ENCODE results near the gene PAK2. TPM values are rescaled to one million over a fixed set of nuclear protein-coding genes. Genes with fewer than 3 reads are reported as not detected.

The PAK2 gene
- total RNA-seq, 2 experiments from 2014 or later: 24.5 to 95.6 TPM

- TF ChIP-seq CTCF (conservative IDR thresholded peaks at IDR 0.05; ENCODE audit: low read length) (no peak), EZH2phosphoT487 (IDR thresholded peaks at IDR 0.05; ENCODE audit: borderline replicate concordance, low read depth, low read length) (no peak)
- Histone ChIP-seq H3K9me3 (ENCODE audit: low read length) (no peaks in the 10 kb centered on the region), H3K4me1 (ENCODE audit: insufficient read depth, low read length, poor library complexity, severe bottlenecking) (no peaks in the 10 kb centered on the region), H2AFZ (ENCODE audit: low read length) (no peak overlapping the region), H4K20me1 (ENCODE audit: insufficient read depth, low read length) (no peaks in the 10 kb centered on the region), H3K27ac (ENCODE audit: low read depth, low read length, poor library complexity, severe bottlenecking) (no peak overlapping the region), H3K79me2 (ENCODE audit: insufficient read depth, low read depth, low read length) (no peaks in the 10 kb centered on the region), H3K4me3 (ENCODE audit: low read depth, low read length, poor library complexity, severe bottlenecking) (no peak overlapping the region), H3K4me2 (ENCODE audit: low read length) (no peak overlapping the region), H3K36me3 (ENCODE audit: insufficient read depth, low read length) (no peaks in the 10 kb centered on the region), H3K9me2 (ENCODE audit: insufficient read depth, low read length) (no peaks in the 10 kb centered on the region)
- intact Hi-C loops (cut with micrococcal nuclease; ENCODE audit: unreplicated experiment): no loop called here
- no peak for DNase-seq (ENCODE audit: low spot score)
- ChIA-PET CTCF (ENCODE audit: unreplicated experiment) (no interaction called here), POLR2A (interaction anchor here (0.6 kb wide), 1 partner anchor 1152 kb away, joined by 4 read pairs; no protein-coding TSS in a partner anchor)
- BruUV-seq (replicated peaks): no TSS peak
Measured at GRCh38 chr3:196695849-196696226, 43.8 kb upstream of the PAK2 start.

- H3K36me3 ChIP-seq (ENCODE audit: insufficient read depth, low read length): no peaks in the 10 kb centered on the region
- H2AFZ ChIP-seq (ENCODE audit: low read length): no peak overlapping the region
- no TSS peak for BruUV-seq (replicated peaks)
- H3K4me1 ChIP-seq (ENCODE audit: insufficient read depth, low read length, poor library complexity, severe bottlenecking): no peaks in the 10 kb centered on the region
- TF ChIP-seq CTCF (conservative IDR thresholded peaks at IDR 0.05; ENCODE audit: low read length): no peak
- TF ChIP-seq EZH2phosphoT487 (IDR thresholded peaks at IDR 0.05; ENCODE audit: borderline replicate concordance, low read depth, low read length): no peak
- POLR2A ChIA-PET: interaction anchor here (0.6 to 0.7 kb wide), 2 partner anchors 10 to 201 kb away, joined by 3 to 4 read pairs; no protein-coding TSS in a partner anchor
- intact Hi-C loops (cut with micrococcal nuclease; ENCODE audit: unreplicated experiment): no loop called here
- no peaks in the 10 kb centered on the region for H3K9me2 ChIP-seq (ENCODE audit: insufficient read depth, low read length)
- DNase-seq (ENCODE audit: low spot score): no peak
- H3K4me2 ChIP-seq (ENCODE audit: low read length): no peak overlapping the region
- no peak overlapping the region for H3K4me3 ChIP-seq (ENCODE audit: low read depth, low read length, poor library complexity, severe bottlenecking)
- CTCF ChIA-PET (ENCODE audit: unreplicated experiment): no interaction called here
- no peak overlapping the region for H3K27ac ChIP-seq (ENCODE audit: low read depth, low read length, poor library complexity, severe bottlenecking)
- H3K79me2 ChIP-seq (ENCODE audit: insufficient read depth, low read depth, low read length): no peaks in the 10 kb centered on the region
- H3K9me3 ChIP-seq (ENCODE audit: low read length): no peaks in the 10 kb centered on the region
- no peaks in the 10 kb centered on the region for H4K20me1 ChIP-seq (ENCODE audit: insufficient read depth, low read length)
Measured at GRCh38 chr3:196697270-196697669, 42.4 kb upstream of the PAK2 start.

- no peaks in the 10 kb centered on the region for H3K79me2 ChIP-seq (ENCODE audit: insufficient read depth, low read depth, low read length)
- ChIA-PET POLR2A (interaction anchor here (0.7 to 1.0 kb wide), 2 partner anchors 8 to 115 kb away, joined by 3 to 4 read pairs; no protein-coding TSS in a partner anchor), CTCF (ENCODE audit: unreplicated experiment) (no interaction called here)
- no peaks in the 10 kb centered on the region for H3K36me3 ChIP-seq (ENCODE audit: insufficient read depth, low read length)
- no peak overlapping the region for H2AFZ ChIP-seq (ENCODE audit: low read length)
- H3K27ac ChIP-seq (ENCODE audit: low read depth, low read length, poor library complexity, severe bottlenecking): no peak overlapping the region
- no peak for DNase-seq (ENCODE audit: low spot score)
- H3K9me2 ChIP-seq (ENCODE audit: insufficient read depth, low read length): no peaks in the 10 kb centered on the region
- no peaks in the 10 kb centered on the region for H3K9me3 ChIP-seq (ENCODE audit: low read length)
- H3K4me2 ChIP-seq (ENCODE audit: low read length): no peak overlapping the region
- H3K4me1 ChIP-seq (ENCODE audit: insufficient read depth, low read length, poor library complexity, severe bottlenecking): no peaks in the 10 kb centered on the region
- no peak for TF ChIP-seq EZH2phosphoT487 (IDR thresholded peaks at IDR 0.05; ENCODE audit: borderline replicate concordance, low read depth, low read length)
- no peak for TF ChIP-seq CTCF (conservative IDR thresholded peaks at IDR 0.05; ENCODE audit: low read length)
- no TSS peak for BruUV-seq (replicated peaks)
- H3K4me3 ChIP-seq (ENCODE audit: low read depth, low read length, poor library complexity, severe bottlenecking): no peak overlapping the region
- intact Hi-C loops (cut with micrococcal nuclease; ENCODE audit: unreplicated experiment): no loop called here
- no peaks in the 10 kb centered on the region for H4K20me1 ChIP-seq (ENCODE audit: insufficient read depth, low read length)
Measured at GRCh38 chr3:196699749-196700148, 39.9 kb upstream of the PAK2 start.
